ENCODE data around the gene ANK3.

- TF ChIP-seq EZH2 (IDR thresholded peaks at IDR 0.05; ENCODE audit: low read length), result no peak
- TF ChIP-seq, protein P1, sequence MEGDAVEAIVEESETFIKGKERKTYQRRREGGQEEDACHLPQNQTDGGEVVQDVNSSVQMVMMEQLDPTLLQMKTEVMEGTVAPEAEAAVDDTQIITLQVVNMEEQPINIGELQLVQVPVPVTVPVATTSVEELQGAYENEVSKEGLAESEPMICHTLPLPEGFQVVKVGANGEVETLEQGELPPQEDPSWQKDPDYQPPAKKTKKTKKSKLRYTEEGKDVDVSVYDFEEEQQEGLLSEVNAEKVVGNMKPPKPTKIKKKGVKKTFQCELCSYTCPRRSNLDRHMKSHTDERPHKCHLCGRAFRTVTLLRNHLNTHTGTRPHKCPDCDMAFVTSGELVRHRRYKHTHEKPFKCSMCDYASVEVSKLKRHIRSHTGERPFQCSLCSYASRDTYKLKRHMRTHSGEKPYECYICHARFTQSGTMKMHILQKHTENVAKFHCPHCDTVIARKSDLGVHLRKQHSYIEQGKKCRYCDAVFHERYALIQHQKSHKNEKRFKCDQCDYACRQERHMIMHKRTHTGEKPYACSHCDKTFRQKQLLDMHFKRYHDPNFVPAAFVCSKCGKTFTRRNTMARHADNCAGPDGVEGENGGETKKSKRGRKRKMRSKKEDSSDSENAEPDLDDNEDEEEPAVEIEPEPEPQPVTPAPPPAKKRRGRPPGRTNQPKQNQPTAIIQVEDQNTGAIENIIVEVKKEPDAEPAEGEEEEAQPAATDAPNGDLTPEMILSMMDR (optimal IDR thresholded peaks at IDR 0.05 in 1 of 3, IDR thresholded peaks at IDR 0.05 in 1 of 3, conservative IDR thresholded peaks at IDR 0.05 in 1 of 3; ENCODE audit: extremely low read depth in 1 of 3, insufficient read depth in 2 of 3, low read length in 3 of 3), result no peak
Measured at GRCh38 chr10:60175441-60175971, 214.2 kb downstream of the ANK3 start.

All from keratinocyte (primary cell).